ENCODE results near the gene OR4D9. TPM values are rescaled to one million over a fixed set of nuclear protein-coding genes. Genes with fewer than 3 reads are reported as not detected.
"Not testable (repeated sequence)": the region's sequence is repeated elsewhere in the genome, so short reads cannot be mapped to it uniquely, and the experiment has no call there.

The OR4D9 gene
- total RNA-seq, 1 donor = not detected

DNA sequence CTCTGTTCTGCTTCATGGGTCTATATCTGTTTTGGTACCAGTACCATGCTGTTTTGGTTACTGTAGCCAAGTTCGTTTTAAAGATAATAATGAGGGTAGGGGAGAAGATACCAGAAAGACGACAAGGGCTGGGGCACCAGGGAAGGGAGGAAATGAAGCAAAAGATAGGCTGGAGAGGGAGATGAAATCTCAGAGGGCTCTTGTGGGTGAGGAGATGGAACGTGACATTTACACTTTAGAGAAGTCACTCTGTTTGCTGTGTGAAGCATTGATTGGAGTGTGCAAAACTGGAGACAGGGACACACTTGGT is 33.5 kb downstream of the OR4D9 start:
- no peaks in the 10 kb centered on the region for H3K79me2 ChIP-seq (ENCODE audit: insufficient read depth, low read length)
- H3K4me2 ChIP-seq (ENCODE audit: insufficient read depth, low read length) = peak overlapping the region; percentile 51
- H3K27me3 ChIP-seq (ENCODE audit: insufficient read depth, low read length) = no peaks in the 10 kb centered on the region
- TF ChIP-seq, protein P1, sequence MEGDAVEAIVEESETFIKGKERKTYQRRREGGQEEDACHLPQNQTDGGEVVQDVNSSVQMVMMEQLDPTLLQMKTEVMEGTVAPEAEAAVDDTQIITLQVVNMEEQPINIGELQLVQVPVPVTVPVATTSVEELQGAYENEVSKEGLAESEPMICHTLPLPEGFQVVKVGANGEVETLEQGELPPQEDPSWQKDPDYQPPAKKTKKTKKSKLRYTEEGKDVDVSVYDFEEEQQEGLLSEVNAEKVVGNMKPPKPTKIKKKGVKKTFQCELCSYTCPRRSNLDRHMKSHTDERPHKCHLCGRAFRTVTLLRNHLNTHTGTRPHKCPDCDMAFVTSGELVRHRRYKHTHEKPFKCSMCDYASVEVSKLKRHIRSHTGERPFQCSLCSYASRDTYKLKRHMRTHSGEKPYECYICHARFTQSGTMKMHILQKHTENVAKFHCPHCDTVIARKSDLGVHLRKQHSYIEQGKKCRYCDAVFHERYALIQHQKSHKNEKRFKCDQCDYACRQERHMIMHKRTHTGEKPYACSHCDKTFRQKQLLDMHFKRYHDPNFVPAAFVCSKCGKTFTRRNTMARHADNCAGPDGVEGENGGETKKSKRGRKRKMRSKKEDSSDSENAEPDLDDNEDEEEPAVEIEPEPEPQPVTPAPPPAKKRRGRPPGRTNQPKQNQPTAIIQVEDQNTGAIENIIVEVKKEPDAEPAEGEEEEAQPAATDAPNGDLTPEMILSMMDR (IDR thresholded peaks at IDR 0.05; ENCODE audit: extremely low read depth, low read depth, low read length) = no peak
- DNase-seq (ENCODE audit: insufficient read length, low spot score, missing footprints) = no peak
- no peak overlapping the region for H3K4me3 ChIP-seq (ENCODE audit: insufficient read depth, low read length)
- no peaks in the 10 kb centered on the region for H4K20me1 ChIP-seq (ENCODE audit: insufficient read depth, low read length)
- peaks cover 22% of the 10 kb centered on the region for H3K4me1 ChIP-seq (ENCODE audit: insufficient read depth, low read length)
- H3K27ac ChIP-seq (ENCODE audit: low read depth, low read length) = peak overlapping the region; percentile 67
- no peaks in the 10 kb centered on the region for H3K9me3 ChIP-seq (ENCODE audit: low read depth, low read length)
- H3K36me3 ChIP-seq (ENCODE audit: insufficient read depth, low read length) = no peaks in the 10 kb centered on the region
- peak overlapping the region; percentile 89 for H2AFZ ChIP-seq (ENCODE audit: low read length)

DNA sequence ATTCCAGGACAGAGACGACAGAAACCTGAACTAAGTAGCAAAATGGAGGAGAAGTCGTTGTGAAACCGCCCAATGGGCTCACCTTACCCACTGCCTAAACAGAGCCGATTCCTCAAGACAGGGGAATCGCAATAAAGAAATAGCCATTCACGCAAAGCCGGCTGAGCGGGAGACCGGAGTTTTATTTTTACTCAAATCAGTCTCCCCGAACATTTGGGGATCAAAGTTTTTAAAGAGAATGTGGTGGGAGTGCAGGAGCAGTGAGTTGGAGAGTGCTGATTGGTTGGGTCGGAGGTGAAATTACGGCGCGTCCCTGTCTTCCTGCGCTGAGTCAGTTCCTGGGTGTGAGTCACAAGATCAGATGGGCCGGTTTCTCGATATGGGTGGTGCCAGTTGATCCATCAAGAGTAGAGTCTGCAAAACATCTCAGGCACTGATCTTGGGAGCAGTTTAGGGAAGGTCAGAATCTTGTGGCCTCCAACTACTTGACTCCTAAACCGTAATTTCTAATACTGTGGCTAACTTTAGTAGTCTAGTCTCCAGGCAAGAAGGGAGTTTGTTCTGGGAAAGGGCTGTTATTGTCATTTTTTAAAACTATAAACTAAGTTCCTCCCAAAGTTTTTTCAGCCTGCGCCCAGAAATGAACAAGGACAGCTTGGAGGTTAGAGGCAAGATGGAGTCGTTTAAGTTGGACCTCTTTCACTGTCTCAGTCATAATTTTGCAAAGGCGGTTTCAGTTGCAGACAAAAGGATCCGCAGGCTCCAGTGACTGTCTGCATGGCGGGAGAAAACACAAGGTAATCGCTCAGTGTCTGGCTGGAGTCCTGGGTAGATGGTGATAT is 34.1 kb downstream of the OR4D9 start:
- H3K79me2 ChIP-seq (ENCODE audit: insufficient read depth, low read length) = no peaks in the 10 kb centered on the region
- peak overlapping the region; percentile 67 for H3K27ac ChIP-seq (ENCODE audit: low read depth, low read length)
- peaks cover 22% of the 10 kb centered on the region for H3K4me1 ChIP-seq (ENCODE audit: insufficient read depth, low read length)
- no peaks in the 10 kb centered on the region for H3K9me3 ChIP-seq (ENCODE audit: low read depth, low read length)
- peak overlapping the region; percentile 89 for H2AFZ ChIP-seq (ENCODE audit: low read length)
- H3K36me3 ChIP-seq (ENCODE audit: insufficient read depth, low read length) = no peaks in the 10 kb centered on the region
- H4K20me1 ChIP-seq (ENCODE audit: insufficient read depth, low read length) = no peaks in the 10 kb centered on the region
- TF ChIP-seq, protein P1 (IDR thresholded peaks at IDR 0.05; ENCODE audit: extremely low read depth, low read depth, low read length) = no peak
- DNase-seq (ENCODE audit: insufficient read length, low spot score, missing footprints) = no peak
- H3K4me2 ChIP-seq (ENCODE audit: insufficient read depth, low read length) = peak overlapping the region; percentile 51
- H3K27me3 ChIP-seq (ENCODE audit: insufficient read depth, low read length) = no peaks in the 10 kb centered on the region
- no peak overlapping the region for H3K4me3 ChIP-seq (ENCODE audit: insufficient read depth, low read length)

DNA sequence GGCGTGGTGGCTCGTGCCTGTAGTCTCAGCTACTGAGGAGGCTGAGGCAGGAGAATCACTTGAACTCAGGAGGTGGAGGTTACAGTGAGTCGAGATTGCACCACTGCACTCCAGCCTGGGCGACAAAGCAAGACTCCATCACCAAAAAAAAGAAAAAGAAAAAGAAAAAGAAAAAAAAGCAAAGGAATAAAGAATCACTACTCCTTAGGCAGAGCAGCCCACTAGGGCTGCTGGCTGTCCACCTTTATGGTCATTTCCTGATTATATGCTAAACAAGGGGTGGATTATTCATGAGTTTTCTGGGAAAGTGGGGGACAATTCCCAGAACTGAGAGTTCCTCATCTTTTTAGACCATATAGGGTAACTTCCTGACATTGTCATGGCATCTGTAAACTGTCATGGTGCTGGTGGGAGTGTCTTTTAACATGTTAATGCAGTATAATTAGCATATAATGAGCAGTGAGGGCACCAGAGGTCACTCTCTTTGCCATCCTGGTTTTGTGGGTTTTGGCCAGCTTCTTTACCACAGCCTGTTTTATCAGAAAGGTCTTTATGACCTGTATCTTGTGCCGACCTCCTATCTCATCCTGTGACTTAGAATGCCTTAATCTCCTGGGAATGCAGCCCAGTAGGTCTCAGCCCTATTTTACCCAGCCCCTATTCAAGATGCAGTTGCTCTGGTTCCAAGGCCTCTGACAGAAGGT is 36.4 kb downstream of the OR4D9 start:
- not testable (repeated sequence) for H3K27me3 ChIP-seq (ENCODE audit: insufficient read depth, low read length); H3K9me3 ChIP-seq (ENCODE audit: low read depth, low read length); DNase-seq (ENCODE audit: insufficient read length, low spot score, missing footprints); H3K79me2 ChIP-seq (ENCODE audit: insufficient read depth, low read length); H4K20me1 ChIP-seq (ENCODE audit: insufficient read depth, low read length); H3K36me3 ChIP-seq (ENCODE audit: insufficient read depth, low read length); H3K4me2 ChIP-seq (ENCODE audit: insufficient read depth, low read length); H2AFZ ChIP-seq (ENCODE audit: low read length); H3K4me3 ChIP-seq (ENCODE audit: insufficient read depth, low read length); H3K27ac ChIP-seq (ENCODE audit: low read depth, low read length)
- H3K4me1 ChIP-seq (ENCODE audit: insufficient read depth, low read length) = peaks cover 22% of the 10 kb centered on the region

DNA sequence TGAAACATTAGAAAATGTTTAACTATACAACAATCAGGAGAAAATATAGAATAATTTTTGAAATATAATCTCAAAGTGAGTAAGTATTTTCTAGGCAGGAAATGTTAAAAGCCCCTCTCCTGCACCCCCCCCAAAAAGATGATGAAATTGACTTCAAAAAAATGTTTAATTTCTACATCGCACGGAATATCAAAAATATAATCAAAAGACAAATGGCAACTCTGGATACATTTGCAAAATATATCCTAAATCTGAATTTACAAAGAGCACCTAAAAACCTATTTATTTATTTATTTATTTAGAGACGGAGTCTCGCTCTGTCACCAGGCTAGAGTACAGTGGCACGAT is 36.9 kb downstream of the OR4D9 start:
- Histone ChIP-seq H2AFZ (ENCODE audit: low read length) (no peak overlapping the region), H3K4me2 (ENCODE audit: insufficient read depth, low read length) (no peak overlapping the region), H3K36me3 (ENCODE audit: insufficient read depth, low read length) (no peaks in the 10 kb centered on the region), H3K4me3 (ENCODE audit: insufficient read depth, low read length) (no peak overlapping the region), H3K27ac (ENCODE audit: low read depth, low read length) (no peak overlapping the region), H3K27me3 (ENCODE audit: insufficient read depth, low read length) (no peaks in the 10 kb centered on the region), H3K9me3 (ENCODE audit: low read depth, low read length) (no peaks in the 10 kb centered on the region), H3K79me2 (ENCODE audit: insufficient read depth, low read length) (no peaks in the 10 kb centered on the region), H3K4me1 (ENCODE audit: insufficient read depth, low read length) (peaks cover 22% of the 10 kb centered on the region), H4K20me1 (ENCODE audit: insufficient read depth, low read length) (no peaks in the 10 kb centered on the region)
- TF ChIP-seq, protein P1 (IDR thresholded peaks at IDR 0.05; ENCODE audit: extremely low read depth, low read depth, low read length) = no peak
- no peak for DNase-seq (ENCODE audit: insufficient read length, low spot score, missing footprints)
